ENCODE data around the gene ZBTB7B.

ZBTB7B gene

DNA sequence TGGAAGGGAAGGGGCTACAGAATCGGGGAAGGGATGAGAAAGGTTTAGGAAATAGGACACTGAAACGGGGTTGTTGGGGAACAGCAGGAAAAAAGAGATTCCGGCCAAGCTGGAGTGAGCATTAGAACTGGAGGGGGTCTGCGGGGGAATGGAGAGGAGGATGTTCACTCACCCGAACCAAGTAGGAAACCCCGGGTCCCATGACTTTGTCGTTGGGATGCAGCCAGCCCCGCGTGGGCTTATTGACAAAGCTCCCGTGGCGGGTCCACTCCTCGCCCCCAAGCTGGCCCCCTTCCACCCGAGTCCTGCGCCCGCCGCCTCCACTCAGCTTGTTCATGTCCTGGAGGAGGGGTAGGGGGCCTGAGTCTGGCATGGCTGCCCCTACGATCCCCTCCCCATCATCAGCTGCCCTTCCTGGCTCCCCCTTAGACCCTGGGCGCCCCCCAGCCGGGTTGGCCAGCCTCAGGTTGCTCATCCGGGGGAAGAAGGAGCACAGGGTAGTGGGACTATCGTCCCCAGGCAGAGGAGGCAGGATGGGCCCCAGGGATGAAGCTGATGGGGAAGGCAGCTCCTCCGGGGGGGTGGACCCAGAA, 32.6 kb upstream of the ZBTB7B start:
- Histone ChIP-seq H3K27ac (ENCODE audit: low read length) (peak overlapping the region; percentile 42), H3K36me3 (ENCODE audit: control insufficient read depth, low read depth, low read length) (peaks cover 26% of the 10 kb centered on the region), H3K4me3 (ENCODE audit: low read length) (peak overlapping the region; percentile 90), H3K4me1 (ENCODE audit: control insufficient read depth, low read depth, low read length) (peaks cover 15% of the 10 kb centered on the region), H3K9me3 (ENCODE audit: control insufficient read depth, low read depth, low read length) (no peaks in the 10 kb centered on the region), H3K27me3 (ENCODE audit: control insufficient read depth, insufficient read depth, low read length) (no peaks in the 10 kb centered on the region), H3K9ac (ENCODE audit: low read length) (peak overlapping the region; percentile 59)

DNA sequence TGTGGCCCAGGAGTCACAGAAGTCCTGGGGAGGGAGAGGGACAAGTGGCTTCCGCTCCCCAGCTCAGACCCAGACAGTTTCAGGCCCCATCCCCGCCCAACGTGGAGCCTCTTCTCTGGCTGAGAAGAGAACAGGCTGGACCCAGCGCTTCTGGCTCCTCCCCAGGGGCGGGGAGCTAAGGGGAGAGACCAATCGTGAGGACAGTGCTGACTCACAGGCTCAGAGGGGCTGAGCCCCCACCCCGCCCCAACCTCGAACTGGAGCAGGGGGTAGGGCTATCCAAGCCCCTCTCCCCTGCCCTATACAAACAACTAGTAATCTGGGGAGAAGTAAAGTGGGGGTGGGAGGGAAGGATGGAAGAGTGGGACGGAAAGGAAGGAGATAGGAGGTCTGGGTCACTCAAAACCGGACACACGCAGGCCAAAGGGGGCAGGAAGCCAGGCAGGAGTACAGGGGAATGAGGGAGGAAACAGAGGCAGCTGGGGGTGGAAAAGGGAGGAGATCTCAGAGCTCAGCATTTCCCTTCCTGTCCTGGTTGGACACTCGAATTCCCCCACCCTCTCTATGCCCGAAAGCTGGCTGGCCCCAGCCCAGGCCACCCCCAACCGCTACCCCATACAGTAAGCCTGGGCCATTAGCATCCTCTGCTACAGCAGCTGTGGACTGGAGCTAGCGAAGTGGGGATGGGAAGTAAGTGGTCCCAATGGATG, 31.8 kb upstream of the ZBTB7B start, which contains the start of gene SHC1:
SHC1 (minus strand) TSS at position 117 of the 710 bp plus-strand sequence. CDS start 221 bp downstream, outside the sequence.
- H3K9me3 ChIP-seq (ENCODE audit: control insufficient read depth, low read depth, low read length) = no peaks in the 10 kb centered on the region
- peaks cover 17% of the 10 kb centered on the region for H3K36me3 ChIP-seq (ENCODE audit: control insufficient read depth, low read depth, low read length)
- H3K27me3 ChIP-seq (ENCODE audit: control insufficient read depth, insufficient read depth, low read length) = no peaks in the 10 kb centered on the region
- H3K4me1 ChIP-seq (ENCODE audit: control insufficient read depth, low read depth, low read length) = peaks cover 15% of the 10 kb centered on the region
- H3K4me3 ChIP-seq (ENCODE audit: low read length) = peak within 1 kb of the TSS; percentile 90
- peak within 1 kb of the TSS; percentile 82 for H3K27ac ChIP-seq (ENCODE audit: low read length)
- peak within 1 kb of the TSS; percentile 59 for H3K9ac ChIP-seq (ENCODE audit: low read length)

DNA sequence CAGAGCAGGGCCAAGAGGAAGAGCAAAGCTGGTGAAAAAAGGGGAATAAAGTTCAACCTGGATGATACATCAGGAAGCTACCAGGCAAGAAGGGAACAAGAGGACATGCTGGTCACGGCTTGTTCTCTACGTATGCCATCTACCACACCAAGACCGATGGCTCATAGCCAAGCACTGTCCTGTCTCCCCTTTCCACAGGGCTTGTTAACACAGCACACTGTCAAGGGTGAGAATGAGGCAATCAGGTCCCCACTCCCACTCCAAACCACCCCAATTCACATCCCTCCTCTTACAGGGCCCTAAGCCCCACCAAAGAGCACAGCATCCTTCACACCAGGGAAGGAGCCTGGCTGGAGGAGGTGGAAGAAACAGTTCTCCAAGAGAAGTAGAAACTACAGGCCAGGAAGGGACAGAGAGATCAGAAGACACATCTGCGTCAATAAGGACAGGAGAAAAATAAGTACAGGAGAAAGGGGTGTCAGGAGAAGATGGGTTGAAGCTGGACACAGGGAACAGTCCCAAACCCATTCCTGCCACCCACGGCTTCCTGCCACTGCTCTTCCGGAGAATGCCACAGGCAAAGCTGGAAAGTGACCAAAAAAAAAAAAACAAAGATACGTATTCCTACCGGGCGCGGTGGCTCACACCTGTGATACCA, 31.1 kb upstream of the ZBTB7B start:
- H3K27me3 ChIP-seq (ENCODE audit: control insufficient read depth, insufficient read depth, low read length) = no peaks in the 10 kb centered on the region
- no peaks in the 10 kb centered on the region for H3K9me3 ChIP-seq (ENCODE audit: control insufficient read depth, low read depth, low read length)
- peaks cover 22% of the 10 kb centered on the region for H3K4me1 ChIP-seq (ENCODE audit: control insufficient read depth, low read depth, low read length)
- H3K27ac ChIP-seq (ENCODE audit: low read length) = peak overlapping the region; percentile 82
- peaks cover 11% of the 10 kb centered on the region for H3K36me3 ChIP-seq (ENCODE audit: control insufficient read depth, low read depth, low read length)
- peak overlapping the region; percentile 59 for H3K9ac ChIP-seq (ENCODE audit: low read length)
- H3K4me3 ChIP-seq (ENCODE audit: low read length) = peak overlapping the region; percentile 90

DNA sequence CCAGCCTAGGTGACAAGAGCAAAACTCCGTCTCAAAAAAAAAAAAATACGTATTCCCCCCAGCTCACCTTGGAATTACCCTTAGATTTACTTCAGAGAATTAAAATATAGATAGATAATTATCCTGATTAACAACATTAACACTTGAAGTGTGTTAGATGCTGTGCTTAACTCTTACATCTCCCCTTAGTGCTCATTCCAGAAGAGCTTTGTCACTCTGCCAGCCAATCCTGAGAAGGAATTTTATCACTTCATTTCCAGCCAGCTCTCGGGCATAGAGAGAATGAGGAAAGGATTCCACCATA, 30.4 kb upstream of the ZBTB7B start:
- H3K4me3 ChIP-seq (ENCODE audit: low read length) = peak overlapping the region; percentile 90
- H3K27ac ChIP-seq (ENCODE audit: low read length) = peak overlapping the region; percentile 80
- peaks cover 4% of the 10 kb centered on the region for H3K36me3 ChIP-seq (ENCODE audit: control insufficient read depth, low read depth, low read length)
- H3K9ac ChIP-seq (ENCODE audit: low read length) = peak overlapping the region; percentile 91
- no peaks in the 10 kb centered on the region for H3K27me3 ChIP-seq (ENCODE audit: control insufficient read depth, insufficient read depth, low read length)
- peaks cover 27% of the 10 kb centered on the region for H3K4me1 ChIP-seq (ENCODE audit: control insufficient read depth, low read depth, low read length)
- H3K9me3 ChIP-seq (ENCODE audit: control insufficient read depth, low read depth, low read length) = no peaks in the 10 kb centered on the region

DNA sequence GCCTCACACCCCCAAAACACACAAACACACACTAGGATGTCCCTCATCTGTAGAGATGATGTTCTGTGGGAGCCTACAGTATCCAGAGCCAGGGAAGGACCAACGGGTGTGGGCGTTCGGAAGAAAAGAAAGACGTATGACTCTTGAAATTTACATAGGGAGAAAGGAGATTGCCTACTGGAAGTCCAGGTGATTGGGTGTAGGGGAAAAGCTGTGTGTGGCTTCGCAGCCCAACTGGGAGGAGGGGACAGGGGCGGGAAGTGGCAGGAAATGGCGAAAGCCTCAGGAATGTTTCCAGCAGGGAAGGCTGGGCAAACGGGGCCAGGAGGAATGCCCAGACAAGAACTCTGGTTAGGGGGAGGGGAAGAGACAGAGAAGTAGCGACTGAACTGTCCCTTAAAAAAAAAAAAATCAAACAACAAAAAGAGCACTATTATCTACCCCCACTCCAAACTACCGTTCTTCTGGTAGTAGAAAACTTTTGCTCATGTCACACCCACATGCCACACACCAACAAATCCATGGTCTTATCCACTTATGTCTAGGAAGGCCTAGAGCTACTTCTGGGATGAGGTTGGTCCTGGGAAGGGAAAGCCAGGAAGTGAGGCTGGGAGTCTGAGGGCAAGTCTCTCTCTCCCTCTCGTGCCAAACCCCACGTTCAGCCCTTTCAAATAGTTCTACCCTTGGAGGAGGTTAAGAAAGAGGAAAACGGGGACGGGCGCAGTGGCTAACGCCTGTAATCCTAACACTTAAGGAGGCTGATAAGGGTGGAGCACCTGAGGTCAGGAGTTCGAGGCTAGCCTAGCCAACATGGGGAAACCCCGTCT, 29.9 kb upstream of the ZBTB7B start:
- H3K27ac ChIP-seq (ENCODE audit: low read length) = peak overlapping the region; percentile 93
- peaks cover 27% of the 10 kb centered on the region for H3K4me1 ChIP-seq (ENCODE audit: control insufficient read depth, low read depth, low read length)

DNA sequence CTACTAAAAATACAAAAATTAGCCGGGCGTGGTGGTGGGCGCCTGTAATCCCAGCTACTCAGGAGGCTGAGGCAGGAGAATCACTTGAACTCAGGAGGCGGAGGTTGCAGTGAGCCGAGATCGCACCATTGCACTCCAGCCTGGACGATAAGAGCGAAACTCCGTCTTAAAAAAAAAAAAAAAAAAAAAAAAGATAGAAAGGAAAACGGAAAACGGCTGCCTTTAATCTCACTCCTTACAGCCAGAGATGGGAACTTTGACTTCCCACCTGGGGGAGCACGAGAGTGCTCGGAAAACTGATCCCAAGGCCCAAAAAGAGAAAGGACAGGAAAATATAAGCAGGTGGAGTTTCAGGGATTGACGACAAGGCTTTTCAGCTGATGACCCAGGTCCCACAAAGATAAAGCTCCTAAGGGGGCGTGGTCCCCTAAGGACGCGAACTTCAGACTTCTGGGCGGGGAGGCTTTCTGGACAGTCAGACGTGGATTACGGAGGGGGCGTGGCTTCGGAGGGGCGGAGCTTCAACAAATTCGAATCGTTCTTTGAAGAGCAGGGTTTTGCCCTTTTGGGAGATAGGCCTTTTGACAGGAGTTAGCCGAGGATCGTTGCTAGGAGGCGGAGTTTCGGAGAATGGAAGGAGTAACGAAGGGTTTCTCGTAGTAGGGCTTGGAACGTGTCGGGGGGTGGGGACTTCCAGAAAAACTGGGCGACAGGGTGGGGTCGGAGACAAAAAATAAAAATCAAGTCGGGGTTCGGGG, 29.1 kb upstream of the ZBTB7B start:
- Histone ChIP-seq H3K4me1 (ENCODE audit: control insufficient read depth, low read depth, low read length) (peaks cover 27% of the 10 kb centered on the region), H3K36me3 (ENCODE audit: control insufficient read depth, low read depth, low read length) (peaks cover 10% of the 10 kb centered on the region), H3K27ac (ENCODE audit: low read length) (peak overlapping the region; percentile 93), H3K9me3 (ENCODE audit: control insufficient read depth, low read depth, low read length) (no peaks in the 10 kb centered on the region), H3K4me3 (ENCODE audit: low read length) (peak overlapping the region; percentile 90), H3K9ac (ENCODE audit: low read length) (peak overlapping the region; percentile 91), H3K27me3 (ENCODE audit: control insufficient read depth, insufficient read depth, low read length) (no peaks in the 10 kb centered on the region)

More for the DNA sequence above, 29.9 kb upstream of the ZBTB7B start:
- peaks cover 2% of the 10 kb centered on the region for H3K36me3 ChIP-seq (ENCODE audit: control insufficient read depth, low read depth, low read length)
- H3K27me3 ChIP-seq (ENCODE audit: control insufficient read depth, insufficient read depth, low read length) = no peaks in the 10 kb centered on the region
- H3K9me3 ChIP-seq (ENCODE audit: control insufficient read depth, low read depth, low read length) = no peaks in the 10 kb centered on the region
- H3K9ac ChIP-seq (ENCODE audit: low read length) = peak overlapping the region; percentile 91
- peak overlapping the region; percentile 90 for H3K4me3 ChIP-seq (ENCODE audit: low read length)

DNA sequence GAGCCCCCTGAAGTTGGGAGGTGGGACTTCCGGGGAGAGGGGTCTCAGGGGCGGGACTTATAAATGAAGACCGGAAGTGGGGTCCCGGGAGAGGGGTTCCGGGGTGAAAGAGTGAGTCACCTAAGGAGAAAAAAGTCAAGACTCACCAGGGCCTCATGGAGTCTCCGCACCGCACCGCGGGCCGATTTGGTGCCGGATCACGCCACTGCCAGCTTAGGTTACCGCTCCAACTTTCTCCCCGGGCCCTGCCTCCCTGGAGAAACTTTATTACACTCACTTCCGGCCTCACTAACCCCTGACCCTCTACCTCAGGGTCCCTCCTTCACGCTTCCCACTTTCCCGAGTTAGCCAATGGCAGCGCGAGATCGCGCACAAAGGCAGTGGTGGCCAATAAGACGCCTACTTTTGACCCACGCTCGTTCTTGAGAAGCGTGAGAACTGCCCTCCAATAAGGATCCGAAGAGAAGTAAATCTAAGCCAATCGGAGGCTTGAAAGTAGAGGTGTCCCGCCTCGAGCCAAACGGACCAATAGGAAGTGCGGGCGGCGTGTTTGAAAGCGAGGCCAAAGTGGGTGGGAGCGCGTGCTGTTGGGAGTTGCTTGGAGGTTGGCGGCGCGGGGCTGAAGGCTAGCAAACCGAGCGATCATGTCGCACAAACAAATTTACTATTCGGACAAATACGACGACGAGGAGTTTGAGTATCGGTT, 28.3 kb upstream of the ZBTB7B start, which contains the start of gene CKS1B:
CKS1B (plus strand) TSS at position 580 of the 706 bp plus-strand sequence; CDS start at position 645, 65 bp downstream.
- Histone ChIP-seq H3K9ac (ENCODE audit: low read length) (peak within 1 kb of the TSS; percentile 91), H3K9me3 (ENCODE audit: control insufficient read depth, low read depth, low read length) (no peaks in the 10 kb centered on the region), H3K4me3 (ENCODE audit: low read length) (peak within 1 kb of the TSS; percentile 90), H3K27ac (ENCODE audit: low read length) (peak within 1 kb of the TSS; percentile 93), H3K36me3 (ENCODE audit: control insufficient read depth, low read depth, low read length) (peaks cover 15% of the 10 kb centered on the region), H3K4me1 (ENCODE audit: control insufficient read depth, low read depth, low read length) (peaks cover 27% of the 10 kb centered on the region), H3K27me3 (ENCODE audit: control insufficient read depth, insufficient read depth, low read length) (no peaks in the 10 kb centered on the region)

DNA sequence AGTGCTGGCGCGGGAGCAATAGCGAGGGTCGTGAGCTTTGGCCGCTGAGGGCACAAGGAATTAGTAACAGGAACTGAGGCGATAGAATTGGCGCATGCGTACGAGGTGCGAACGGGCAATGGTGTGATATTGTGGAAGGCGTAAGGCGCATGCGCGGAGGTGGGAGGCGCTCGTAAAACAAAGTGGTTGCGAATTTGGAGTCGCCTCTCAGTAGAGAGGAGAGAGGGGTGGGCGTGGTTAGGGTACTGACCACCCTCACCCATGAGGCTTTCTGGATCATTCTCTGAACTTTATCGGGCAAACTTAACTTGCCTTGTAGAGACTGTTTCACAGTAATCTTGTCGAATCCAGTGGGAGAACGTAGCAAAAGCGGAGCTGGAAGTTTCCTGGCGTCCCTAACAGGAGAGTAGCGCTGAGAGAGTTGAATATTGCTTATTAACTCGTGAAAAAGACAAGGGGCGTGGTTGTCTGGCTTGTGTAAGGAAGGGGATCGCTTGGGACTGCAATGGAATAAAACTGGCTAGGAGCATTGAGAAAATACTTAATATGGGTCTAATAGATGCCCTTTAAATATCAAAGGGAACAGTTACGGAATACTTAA, 27.7 kb upstream of the ZBTB7B start:
- H3K27ac ChIP-seq (ENCODE audit: low read length) = peak overlapping the region; percentile 75
- peaks cover 27% of the 10 kb centered on the region for H3K4me1 ChIP-seq (ENCODE audit: control insufficient read depth, low read depth, low read length)

DNA sequence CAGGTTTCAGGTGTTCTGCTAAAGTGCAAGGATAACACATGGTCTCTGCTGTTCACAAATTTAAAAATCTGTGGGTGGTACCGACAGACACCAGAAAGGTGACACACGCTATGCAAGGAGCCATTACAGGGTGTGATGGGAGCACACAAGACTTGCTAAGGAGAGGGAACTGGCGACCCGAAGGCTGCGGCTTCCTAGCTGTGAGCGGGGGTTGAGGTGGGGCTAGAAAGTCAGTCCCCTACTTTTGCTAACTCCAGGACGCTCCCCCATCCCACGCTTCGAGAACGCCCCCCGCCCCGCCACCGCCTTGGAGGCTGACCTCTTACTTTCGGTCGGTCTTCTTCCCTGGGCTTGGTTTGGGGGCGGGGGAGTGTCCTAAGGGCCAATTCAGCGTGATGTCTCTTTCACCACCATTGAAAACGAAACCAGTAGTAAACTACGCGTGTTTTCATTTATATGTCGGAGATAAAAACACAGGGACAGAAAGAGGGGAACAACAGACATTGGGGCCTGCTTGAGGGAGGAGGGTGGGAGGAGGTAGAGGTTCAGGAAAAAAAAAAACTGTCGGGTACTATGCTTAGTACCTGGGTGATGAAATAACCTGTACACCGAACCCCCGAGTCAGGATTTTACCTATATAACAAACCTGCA, 27.1 kb upstream of the ZBTB7B start:
- Histone ChIP-seq H3K4me1 (ENCODE audit: control insufficient read depth, low read depth, low read length) (peaks cover 27% of the 10 kb centered on the region), H3K36me3 (ENCODE audit: control insufficient read depth, low read depth, low read length) (peaks cover 20% of the 10 kb centered on the region), H3K9me3 (ENCODE audit: control insufficient read depth, low read depth, low read length) (no peaks in the 10 kb centered on the region), H3K27ac (ENCODE audit: low read length) (peak overlapping the region; percentile 75), H3K9ac (ENCODE audit: low read length) (peak overlapping the region; percentile 91), H3K27me3 (ENCODE audit: control insufficient read depth, insufficient read depth, low read length) (no peaks in the 10 kb centered on the region), H3K4me3 (ENCODE audit: low read length) (peak overlapping the region; percentile 90)

More for the DNA sequence above, 27.7 kb upstream of the ZBTB7B start:
- no peaks in the 10 kb centered on the region for H3K9me3 ChIP-seq (ENCODE audit: control insufficient read depth, low read depth, low read length)
- peak overlapping the region; percentile 91 for H3K9ac ChIP-seq (ENCODE audit: low read length)
- H3K27me3 ChIP-seq (ENCODE audit: control insufficient read depth, insufficient read depth, low read length) = no peaks in the 10 kb centered on the region
- H3K4me3 ChIP-seq (ENCODE audit: low read length) = peak overlapping the region; percentile 90
- H3K36me3 ChIP-seq (ENCODE audit: control insufficient read depth, low read depth, low read length) = peaks cover 20% of the 10 kb centered on the region
